ENCODE data around the gene TBCA. TPM values are rescaled to one million over a fixed set of nuclear protein-coding genes. Genes with fewer than 3 reads are reported as not detected.

The TBCA gene
- total and polyA plus RNA-seq, 9 donors: 125 to 283 (median 189) TPM

GRCh38 chr5:77806213-77806843 is 30.2 kb upstream of the TBCA start:
- Histone ChIP-seq H3K27ac (no peak overlapping the region), H3K4me3 (no peak overlapping the region), H3K36me3 (no peaks in the 10 kb centered on the region), H3K4me1 (ENCODE audit: insufficient read depth) (no peaks in the 10 kb centered on the region), H3K27me3 (no peaks in the 10 kb centered on the region), H3K9me3 (no peaks in the 10 kb centered on the region)
- TF ChIP-seq CTCF (IDR thresholded peaks at IDR 0.05) (no peak), POLR2A (IDR thresholded peaks at IDR 0.05) (no peak), EP300 (IDR thresholded peaks at IDR 0.05) (no peak)
- intact Hi-C loops (cut with DNase I): no loop called here
- no peak for DNase-seq
- whole genome bisulfite sequencing, 3 donors: 38 to 91% (median 64%) methylated on average over 1 of the region's 1 CpG

- Histone ChIP-seq H3K27me3 (peaks cover 4% of the 10 kb centered on the region), H3K4me1 (ENCODE audit: insufficient read depth) (no peaks in the 10 kb centered on the region), H3K4me3 (no peak overlapping the region), H3K36me3 (no peaks in the 10 kb centered on the region), H3K9me3 (peaks cover 0 to 5% of the 10 kb centered on the region in 2 donors), H3K27ac (no peak overlapping the region)
- no peak for DNase-seq
- TF ChIP-seq POLR2A (IDR thresholded peaks at IDR 0.05): no peak
- TF ChIP-seq CTCF (IDR thresholded peaks at IDR 0.05): no peak
- TF ChIP-seq EP300 (IDR thresholded peaks at IDR 0.05): no peak
- 83 to 87% (median 85%) methylated on average over 1 of the region's 1 CpG for WGBS, 3 donors
- intact Hi-C loops (cut with DNase I): no loop called here
Observed at GRCh38 chr5:77798456-77798855, 22.3 kb upstream of the TBCA start.

- peaks cover 0 to 5% of the 10 kb centered on the region in 2 donors for H3K9me3 ChIP-seq
- DNase-seq: no peak
- H3K27me3 ChIP-seq: peaks cover 4% of the 10 kb centered on the region
- intact Hi-C loops (cut with DNase I): no loop called here
- WGBS, 3 donors: 89 to 97% (median 92%) methylated on average over 1 of the region's 1 CpG
- TF ChIP-seq EP300 (IDR thresholded peaks at IDR 0.05) (no peak), CTCF (IDR thresholded peaks at IDR 0.05) (no peak), POLR2A (IDR thresholded peaks at IDR 0.05) (no peak)
- H3K4me3 ChIP-seq: no peak overlapping the region
- no peak overlapping the region for H3K27ac ChIP-seq
- H3K4me1 ChIP-seq (ENCODE audit: insufficient read depth): no peaks in the 10 kb centered on the region
- no peaks in the 10 kb centered on the region for H3K36me3 ChIP-seq
Observed at GRCh38 chr5:77797136-77797535, 21.0 kb upstream of the TBCA start.

- H3K27ac ChIP-seq: no peak overlapping the region
- WGBS, 3 donors: 71 to 78% (median 76%) methylated on average over 3 of the region's 3 CpGs
- H3K27me3 ChIP-seq: peaks cover 4% of the 10 kb centered on the region
- no peak for TF ChIP-seq POLR2A (IDR thresholded peaks at IDR 0.05)
- no peak for TF ChIP-seq EP300 (IDR thresholded peaks at IDR 0.05)
- no peak for TF ChIP-seq CTCF (IDR thresholded peaks at IDR 0.05)
- H3K4me1 ChIP-seq (ENCODE audit: insufficient read depth): no peaks in the 10 kb centered on the region
- H3K4me3 ChIP-seq: no peak overlapping the region
- peaks cover 0 to 5% of the 10 kb centered on the region in 2 donors for H3K9me3 ChIP-seq
- intact Hi-C loops (cut with DNase I): no loop called here
- no peaks in the 10 kb centered on the region for H3K36me3 ChIP-seq
- DNase-seq: no peak
Observed at GRCh38 chr5:77795846-77796245, 19.7 kb upstream of the TBCA start.
